ENCODE data around the gene OLA1.

Gene OLA1

GRCh38 chr2:174112073-174112472 is 136.3 kb downstream of the OLA1 start:
- Histone ChIP-seq H3K4me1 (ENCODE audit: control extremely low read depth in 1 of 4, control insufficient read depth in 4 of 4, insufficient read depth in 4 of 4, low read length in 3 of 4) (no peaks in the 10 kb centered on the region), H3K36me3 (ENCODE audit: control insufficient read depth in 4 of 4, insufficient read depth in 4 of 4, low read length in 3 of 4) (peaks cover 0 to 2% (median 0%) of the 10 kb centered on the region in 4 experiments), H3K27me3 (replicated peaks in 2 of 5; ENCODE audit: control insufficient read depth in 4 of 5, insufficient read depth in 5 of 5, low read length in 4 of 5) (no peaks in the 10 kb centered on the region), H3K27ac (ENCODE audit: insufficient read depth in 1 of 2, low read depth in 1 of 2, low read length in 2 of 2, poor library complexity in 1 of 2, severe bottlenecking in 2 of 2) (no peak overlapping the region), H3K4me3 (ENCODE audit: control insufficient read depth in 1 of 7, extremely low read depth in 1 of 7, insufficient read depth in 4 of 7, low read depth in 2 of 7, low read length in 6 of 7) (no peak overlapping the region), H3K9me3 (ENCODE audit: control extremely low read depth in 1 of 5, control insufficient read depth in 4 of 5, insufficient read depth in 2 of 5, low read depth in 1 of 5, low read length in 4 of 5) (no peaks in the 10 kb centered on the region)
- no peak for DNase-seq
- WGBS (ENCODE audit: insufficient coverage) = no CpG with 5 or more reads among the region's 2 CpGs
- ChIA-PET POLR2A (no interaction called here), CTCF (no interaction called here)

- no peak for DNase-seq
- POLR2A ChIA-PET = no interaction called here
Measured at GRCh38 chr2:174108579-174108978, 139.8 kb downstream of the OLA1 start.

DNA sequence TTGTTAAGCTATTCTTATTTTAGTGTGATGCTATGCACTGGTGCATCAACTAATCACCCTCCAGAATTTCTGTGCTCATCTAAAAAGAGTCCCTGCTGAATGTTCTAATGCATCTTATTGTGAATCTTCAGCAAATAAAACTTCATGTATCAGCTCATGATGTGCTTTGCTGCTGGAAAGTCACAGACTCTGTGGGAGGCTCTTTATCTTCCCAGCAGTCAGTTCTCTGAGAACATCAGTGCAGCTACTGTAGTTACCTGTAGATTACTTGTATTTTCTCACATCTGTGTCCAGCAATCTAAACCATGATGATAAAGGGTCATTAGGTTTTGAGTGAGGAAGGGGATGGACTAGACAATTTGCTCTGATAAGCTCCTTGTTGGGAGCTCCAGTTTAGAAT is 141.6 kb downstream of the OLA1 start:
- H3K9me3 ChIP-seq (ENCODE audit: control extremely low read depth in 1 of 5, control insufficient read depth in 4 of 5, insufficient read depth in 2 of 5, low read depth in 1 of 5, low read length in 4 of 5) = no peaks in the 10 kb centered on the region
- POLR2A ChIA-PET = no interaction called here
- no peak overlapping the region for H3K27ac ChIP-seq (ENCODE audit: insufficient read depth in 1 of 2, low read depth in 1 of 2, low read length in 2 of 2, poor library complexity in 1 of 2, severe bottlenecking in 2 of 2)
- H3K27me3 ChIP-seq (replicated peaks in 2 of 5; ENCODE audit: control insufficient read depth in 4 of 5, insufficient read depth in 5 of 5, low read length in 4 of 5) = no peaks in the 10 kb centered on the region
- CTCF ChIA-PET = interaction anchor here (1.1 to 1.3 kb wide), 2 partner anchors 15 to 28 kb away, joined by 3 read pairs; no protein-coding TSS in a partner anchor
- no peak for DNase-seq
- H3K4me1 ChIP-seq (ENCODE audit: control extremely low read depth in 1 of 4, control insufficient read depth in 4 of 4, insufficient read depth in 4 of 4, low read length in 3 of 4) = peaks cover 0 to 4% (median 0%) of the 10 kb centered on the region in 4 experiments
- H3K4me3 ChIP-seq (ENCODE audit: control insufficient read depth in 1 of 7, extremely low read depth in 1 of 7, insufficient read depth in 4 of 7, low read depth in 2 of 7, low read length in 6 of 7) = no peak overlapping the region
- H3K36me3 ChIP-seq (ENCODE audit: control insufficient read depth in 4 of 4, insufficient read depth in 4 of 4, low read length in 3 of 4) = peaks cover 0 to 4% (median 2%) of the 10 kb centered on the region in 4 experiments

More at GRCh38 chr2:174108579-174108978, 139.8 kb downstream of the OLA1 start:
- no peak overlapping the region for H3K27ac ChIP-seq (ENCODE audit: insufficient read depth in 1 of 2, low read depth in 1 of 2, low read length in 2 of 2, poor library complexity in 1 of 2, severe bottlenecking in 2 of 2)
- H3K36me3 ChIP-seq (ENCODE audit: control insufficient read depth in 4 of 4, insufficient read depth in 4 of 4, low read length in 3 of 4) = peaks cover 0 to 3% (median 1%) of the 10 kb centered on the region in 4 experiments
- CTCF ChIA-PET = no interaction called here
- no peaks in the 10 kb centered on the region for H3K4me1 ChIP-seq (ENCODE audit: control extremely low read depth in 1 of 4, control insufficient read depth in 4 of 4, insufficient read depth in 4 of 4, low read length in 3 of 4)
- H3K27me3 ChIP-seq (replicated peaks in 2 of 5; ENCODE audit: control insufficient read depth in 4 of 5, insufficient read depth in 5 of 5, low read length in 4 of 5) = no peaks in the 10 kb centered on the region
- WGBS (ENCODE audit: insufficient coverage) = no CpG with 5 or more reads among the region's 1 CpG
- H3K9me3 ChIP-seq (ENCODE audit: control extremely low read depth in 1 of 5, control insufficient read depth in 4 of 5, insufficient read depth in 2 of 5, low read depth in 1 of 5, low read length in 4 of 5) = no peaks in the 10 kb centered on the region
- H3K4me3 ChIP-seq (ENCODE audit: control insufficient read depth in 1 of 7, extremely low read depth in 1 of 7, insufficient read depth in 4 of 7, low read depth in 2 of 7, low read length in 6 of 7) = no peak overlapping the region

DNA sequence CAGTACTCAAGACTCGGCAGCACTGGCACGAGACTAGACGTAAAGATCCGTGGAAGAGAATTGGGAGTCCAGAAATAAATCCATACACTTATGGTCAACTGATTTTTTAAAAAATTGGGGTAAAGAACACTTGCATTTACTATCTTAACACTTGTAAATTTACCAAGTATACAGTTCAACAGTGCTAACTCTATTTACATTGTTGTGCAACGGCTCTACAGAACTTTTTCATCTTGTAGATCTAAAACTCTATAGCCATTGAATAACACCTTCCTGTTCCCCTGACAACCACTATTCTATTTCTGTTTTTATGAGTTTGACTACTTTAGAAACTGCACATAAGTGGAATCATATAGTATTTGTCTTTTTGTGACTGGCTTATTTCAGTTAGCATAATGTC is 153.8 kb downstream of the OLA1 start:
- CTCF ChIA-PET = no interaction called here
- Histone ChIP-seq H3K27ac (ENCODE audit: insufficient read depth in 1 of 2, low read depth in 1 of 2, low read length in 2 of 2, poor library complexity in 1 of 2, severe bottlenecking in 2 of 2) (no peak overlapping the region), H3K27me3 (replicated peaks in 2 of 5; ENCODE audit: control insufficient read depth in 4 of 5, insufficient read depth in 5 of 5, low read length in 4 of 5) (no peaks in the 10 kb centered on the region), H3K4me1 (ENCODE audit: control extremely low read depth in 1 of 4, control insufficient read depth in 4 of 4, insufficient read depth in 4 of 4, low read length in 3 of 4) (no peaks in the 10 kb centered on the region), H3K36me3 (ENCODE audit: control insufficient read depth in 4 of 4, insufficient read depth in 4 of 4, low read length in 3 of 4) (peaks cover 0 to 4% (median 2%) of the 10 kb centered on the region in 4 experiments), H3K4me3 (ENCODE audit: control insufficient read depth in 1 of 7, extremely low read depth in 1 of 7, insufficient read depth in 4 of 7, low read depth in 2 of 7, low read length in 6 of 7) (no peak overlapping the region), H3K9me3 (ENCODE audit: control extremely low read depth in 1 of 5, control insufficient read depth in 4 of 5, insufficient read depth in 2 of 5, low read depth in 1 of 5, low read length in 4 of 5) (no peaks in the 10 kb centered on the region)
- 100% methylated on average over 3 of the region's 5 CpGs for WGBS (ENCODE audit: insufficient coverage)
- POLR2A ChIA-PET = no interaction called here
- peak in 1 of 3 donors; percentile 17 for DNase-seq

- peaks cover 0 to 4% (median 2%) of the 10 kb centered on the region in 4 experiments for H3K36me3 ChIP-seq (ENCODE audit: control insufficient read depth in 4 of 4, insufficient read depth in 4 of 4, low read length in 3 of 4)
- H3K9me3 ChIP-seq (ENCODE audit: control extremely low read depth in 1 of 5, control insufficient read depth in 4 of 5, insufficient read depth in 2 of 5, low read depth in 1 of 5, low read length in 4 of 5) = no peaks in the 10 kb centered on the region
- no peak for DNase-seq
- no peaks in the 10 kb centered on the region for H3K4me1 ChIP-seq (ENCODE audit: control extremely low read depth in 1 of 4, control insufficient read depth in 4 of 4, insufficient read depth in 4 of 4, low read length in 3 of 4)
- ChIA-PET CTCF (no interaction called here), POLR2A (no interaction called here)
- H3K4me3 ChIP-seq (ENCODE audit: control insufficient read depth in 1 of 7, extremely low read depth in 1 of 7, insufficient read depth in 4 of 7, low read depth in 2 of 7, low read length in 6 of 7) = no peak overlapping the region
- no peaks in the 10 kb centered on the region for H3K27me3 ChIP-seq (replicated peaks in 2 of 5; ENCODE audit: control insufficient read depth in 4 of 5, insufficient read depth in 5 of 5, low read length in 4 of 5)
- no CpG with 5 or more reads among the region's 4 CpGs for WGBS (ENCODE audit: insufficient coverage)
- H3K27ac ChIP-seq (ENCODE audit: insufficient read depth in 1 of 2, low read depth in 1 of 2, low read length in 2 of 2, poor library complexity in 1 of 2, severe bottlenecking in 2 of 2) = no peak overlapping the region
Measured at GRCh38 chr2:174090476-174090875, 157.9 kb downstream of the OLA1 start.

DNA sequence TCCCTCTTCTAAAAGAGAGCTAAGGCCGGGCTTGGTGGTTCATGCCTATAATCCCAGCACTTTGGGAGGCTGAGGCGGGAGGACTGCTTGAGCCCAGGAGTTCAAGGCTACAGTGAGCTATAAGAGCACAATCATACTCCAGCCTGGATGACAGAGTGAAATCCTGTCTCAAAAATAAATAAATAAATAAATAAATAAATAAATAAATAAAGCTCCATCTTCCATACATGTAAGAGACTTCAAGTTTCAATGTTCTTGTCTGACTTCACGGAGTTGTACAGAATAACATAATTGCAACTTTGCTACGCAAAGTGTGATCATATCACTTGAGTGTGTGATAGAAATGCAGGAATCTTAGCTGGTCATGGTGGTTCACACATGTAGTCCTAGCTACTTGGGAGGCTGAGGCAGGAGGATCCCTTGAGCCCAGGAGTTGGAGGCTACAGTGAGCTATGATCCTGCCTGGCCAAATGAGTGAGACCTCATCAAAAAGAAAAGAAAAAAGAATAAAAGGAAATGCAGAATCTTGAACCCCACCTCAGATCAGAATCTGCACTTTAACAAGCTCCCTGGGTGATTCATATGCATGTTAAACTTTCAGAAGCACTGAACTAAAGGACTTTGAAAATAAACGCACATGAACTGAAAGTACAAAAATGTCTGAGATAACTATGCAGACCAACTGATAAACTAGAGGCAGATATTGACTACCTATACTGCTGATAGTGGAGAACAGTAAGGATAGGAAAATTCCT is 159.4 kb downstream of the OLA1 start:
- Histone ChIP-seq H3K36me3 (ENCODE audit: control insufficient read depth in 4 of 4, insufficient read depth in 4 of 4, low read length in 3 of 4) (peaks cover 0 to 3% (median 0%) of the 10 kb centered on the region in 4 experiments), H3K4me1 (ENCODE audit: control extremely low read depth in 1 of 4, control insufficient read depth in 4 of 4, insufficient read depth in 4 of 4, low read length in 3 of 4) (no peaks in the 10 kb centered on the region), H3K27ac (ENCODE audit: insufficient read depth in 1 of 2, low read depth in 1 of 2, low read length in 2 of 2, poor library complexity in 1 of 2, severe bottlenecking in 2 of 2) (no peak overlapping the region), H3K9me3 (ENCODE audit: control extremely low read depth in 1 of 5, control insufficient read depth in 4 of 5, insufficient read depth in 2 of 5, low read depth in 1 of 5, low read length in 4 of 5) (no peaks in the 10 kb centered on the region), H3K4me3 (ENCODE audit: control insufficient read depth in 1 of 7, extremely low read depth in 1 of 7, insufficient read depth in 4 of 7, low read depth in 2 of 7, low read length in 6 of 7) (no peak overlapping the region), H3K27me3 (replicated peaks in 2 of 5; ENCODE audit: control insufficient read depth in 4 of 5, insufficient read depth in 5 of 5, low read length in 4 of 5) (no peaks in the 10 kb centered on the region)
- CTCF ChIA-PET = interaction anchor here (0.7 kb wide), 1 partner anchor 15 kb away, joined by 3 read pairs; no protein-coding TSS in a partner anchor
- WGBS (ENCODE audit: insufficient coverage) = 80% methylated on average over 1 of the region's 5 CpGs
- POLR2A ChIA-PET = no interaction called here
- DNase-seq = no peak

GRCh38 chr2:174086708-174087107 is 161.6 kb downstream of the OLA1 start:
- no peak overlapping the region for H3K4me3 ChIP-seq (ENCODE audit: control insufficient read depth in 1 of 7, extremely low read depth in 1 of 7, insufficient read depth in 4 of 7, low read depth in 2 of 7, low read length in 6 of 7)
- no peaks in the 10 kb centered on the region for H3K36me3 ChIP-seq (ENCODE audit: control insufficient read depth in 4 of 4, insufficient read depth in 4 of 4, low read length in 3 of 4)
- no peaks in the 10 kb centered on the region for H3K9me3 ChIP-seq (ENCODE audit: control extremely low read depth in 1 of 5, control insufficient read depth in 4 of 5, insufficient read depth in 2 of 5, low read depth in 1 of 5, low read length in 4 of 5)
- 97% methylated on average over 7 of the region's 11 CpGs for WGBS (ENCODE audit: insufficient coverage)
- no peak overlapping the region for H3K27ac ChIP-seq (ENCODE audit: insufficient read depth in 1 of 2, low read depth in 1 of 2, low read length in 2 of 2, poor library complexity in 1 of 2, severe bottlenecking in 2 of 2)
- DNase-seq = no peak
- ChIA-PET CTCF (interaction anchor here (1.4 kb wide), 1 partner anchor 8 kb away, joined by 3 read pairs; no protein-coding TSS in a partner anchor), POLR2A (no interaction called here)
- no peaks in the 10 kb centered on the region for H3K4me1 ChIP-seq (ENCODE audit: control extremely low read depth in 1 of 4, control insufficient read depth in 4 of 4, insufficient read depth in 4 of 4, low read length in 3 of 4)
- no peaks in the 10 kb centered on the region for H3K27me3 ChIP-seq (replicated peaks in 2 of 5; ENCODE audit: control insufficient read depth in 4 of 5, insufficient read depth in 5 of 5, low read length in 4 of 5)

Measured in common myeloid progenitor, CD34-positive (primary cell).